ENCODE data around the gene P3H2. TPM values are rescaled to one million over a fixed set of nuclear protein-coding genes. Genes with fewer than 3 reads are reported as not detected.
"Not testable (repeated sequence)": the region's sequence is repeated elsewhere in the genome, so short reads cannot be mapped to it uniquely, and the experiment has no call there.

Gene P3H2
- total RNA-seq, 1 donor from 2014 or later: 19.8 TPM

DNA sequence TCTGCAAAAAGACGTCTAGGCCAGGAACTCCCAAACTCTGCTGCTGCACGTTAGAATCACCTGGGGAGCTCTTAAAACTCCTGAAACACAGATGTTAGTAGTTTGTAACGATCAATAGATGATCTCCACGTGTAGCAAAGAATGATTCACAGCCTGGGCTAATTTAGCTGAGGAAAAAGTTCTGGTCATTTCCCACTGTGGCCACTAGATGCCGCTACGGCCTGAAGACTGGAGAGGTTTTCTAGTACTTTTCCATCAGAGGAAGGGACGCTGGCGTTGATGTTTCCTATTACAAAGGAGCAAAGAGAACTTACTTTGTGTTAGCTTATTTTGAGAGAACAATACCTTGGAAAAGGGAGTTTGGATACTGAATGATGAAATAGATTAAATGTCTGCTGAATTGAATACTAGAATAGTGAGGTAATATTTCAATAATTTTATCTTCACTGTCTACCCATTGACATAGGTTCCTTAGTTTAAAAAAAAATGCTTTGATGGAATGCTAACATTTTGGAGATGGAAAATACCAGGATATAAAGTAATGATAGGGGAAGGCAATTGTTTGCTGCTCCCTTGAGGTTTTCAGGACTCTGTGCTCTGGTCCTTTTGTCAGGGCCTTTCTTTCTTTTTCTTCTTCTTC, 159.1 kb downstream of the P3H2 start:
- Histone ChIP-seq H3K36me3 (ENCODE audit: control insufficient read depth in 3 of 3, insufficient read depth in 3 of 3, low read length in 3 of 3) (no peaks in the 10 kb centered on the region), H3K4me1 (ENCODE audit: control insufficient read depth in 3 of 3, insufficient read depth in 3 of 3, low read length in 3 of 3) (no peaks in the 10 kb centered on the region), H3K4me3 (ENCODE audit: low read length in 3 of 3) (no peak overlapping the region), H3K27ac (ENCODE audit: low read depth, low read length) (no peak overlapping the region), H3K27me3 (ENCODE audit: control insufficient read depth in 3 of 3, insufficient read depth in 3 of 3, low read length in 3 of 3) (no peaks in the 10 kb centered on the region), H3K9me3 (ENCODE audit: control insufficient read depth in 3 of 3, low read length in 3 of 3) (no peaks in the 10 kb centered on the region), H3K9ac (ENCODE audit: low read depth in 1 of 3, low read length in 3 of 3) (no peak overlapping the region)

GRCh38 chr3:189961086-189961485, 159.6 kb downstream of the P3H2 start:
- H3K36me3 ChIP-seq (ENCODE audit: control insufficient read depth in 3 of 3, insufficient read depth in 3 of 3, low read length in 3 of 3); H3K27ac ChIP-seq (ENCODE audit: low read depth, low read length); H3K9me3 ChIP-seq (ENCODE audit: control insufficient read depth in 3 of 3, low read length in 3 of 3); H3K27me3 ChIP-seq (ENCODE audit: control insufficient read depth in 3 of 3, insufficient read depth in 3 of 3, low read length in 3 of 3); H3K9ac ChIP-seq (ENCODE audit: low read depth in 1 of 3, low read length in 3 of 3); H3K4me1 ChIP-seq (ENCODE audit: control insufficient read depth in 3 of 3, insufficient read depth in 3 of 3, low read length in 3 of 3); H3K4me3 ChIP-seq (ENCODE audit: low read length in 3 of 3): not testable (repeated sequence)

DNA sequence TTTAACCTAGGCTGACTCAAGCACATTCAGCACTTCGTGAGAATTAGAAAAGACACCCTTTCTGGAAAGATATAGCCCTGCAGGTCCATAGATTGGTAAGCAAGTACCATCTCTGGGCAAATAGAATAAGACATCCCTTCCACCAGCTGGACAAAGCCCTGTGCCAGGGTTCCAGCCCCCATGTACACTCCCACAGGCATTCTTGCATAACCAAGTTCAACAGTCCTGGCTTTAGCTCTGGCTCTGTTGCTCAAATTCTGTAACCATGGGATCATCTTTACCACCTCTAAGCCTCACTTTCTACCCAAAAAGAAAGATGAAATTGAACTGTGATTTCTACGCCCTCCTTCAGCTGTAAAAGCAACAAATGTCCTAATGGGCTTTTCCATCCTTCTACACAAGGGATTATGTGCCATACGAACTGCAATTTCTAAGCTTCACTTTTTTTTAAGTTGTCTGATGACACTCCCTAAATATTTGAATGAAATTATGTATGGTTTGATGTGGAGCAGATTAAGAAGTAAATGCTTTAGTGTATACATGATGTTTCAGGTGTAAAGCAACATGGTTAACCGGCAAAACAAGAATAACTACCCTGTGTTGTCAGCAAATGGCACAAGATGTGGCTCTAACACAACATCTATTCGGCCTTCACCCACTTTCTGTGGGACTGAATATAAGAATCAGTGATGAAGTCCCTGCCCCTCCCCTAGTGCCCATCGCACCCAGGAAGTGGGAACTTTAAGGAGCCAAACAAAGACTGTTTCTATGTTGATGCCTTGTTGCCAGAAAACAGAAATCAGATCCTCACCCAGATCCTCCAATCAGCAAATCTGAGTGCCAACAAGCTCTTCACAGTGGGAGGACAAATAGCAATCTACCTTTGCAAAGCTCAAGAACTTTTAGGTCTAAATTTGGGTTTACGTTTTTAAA, 165.7 kb downstream of the P3H2 start:
- H3K4me3 ChIP-seq (ENCODE audit: low read length in 3 of 3): no peak overlapping the region
- no peaks in the 10 kb centered on the region for H3K36me3 ChIP-seq (ENCODE audit: control insufficient read depth in 3 of 3, insufficient read depth in 3 of 3, low read length in 3 of 3)
- H3K9me3 ChIP-seq (ENCODE audit: control insufficient read depth in 3 of 3, low read length in 3 of 3): no peaks in the 10 kb centered on the region

GRCh38 chr3:189953551-189953950, 167.1 kb downstream of the P3H2 start:
- Histone ChIP-seq H3K27ac (ENCODE audit: low read depth, low read length) (no peak overlapping the region), H3K27me3 (ENCODE audit: control insufficient read depth in 3 of 3, insufficient read depth in 3 of 3, low read length in 3 of 3) (no peaks in the 10 kb centered on the region), H3K4me1 (ENCODE audit: control insufficient read depth in 3 of 3, insufficient read depth in 3 of 3, low read length in 3 of 3) (peaks cover 0 to 3% (median 0%) of the 10 kb centered on the region in 3 donors), H3K9me3 (ENCODE audit: control insufficient read depth in 3 of 3, low read length in 3 of 3) (no peaks in the 10 kb centered on the region), H3K36me3 (ENCODE audit: control insufficient read depth in 3 of 3, insufficient read depth in 3 of 3, low read length in 3 of 3) (no peaks in the 10 kb centered on the region), H3K4me3 (ENCODE audit: low read length in 3 of 3) (no peak overlapping the region), H3K9ac (ENCODE audit: low read depth in 1 of 3, low read length in 3 of 3) (no peak overlapping the region)

More for the DNA sequence above, 165.7 kb downstream of the P3H2 start:
- H3K27ac ChIP-seq (ENCODE audit: low read depth, low read length): no peak overlapping the region
- H3K27me3 ChIP-seq (ENCODE audit: control insufficient read depth in 3 of 3, insufficient read depth in 3 of 3, low read length in 3 of 3): no peaks in the 10 kb centered on the region
- H3K4me1 ChIP-seq (ENCODE audit: control insufficient read depth in 3 of 3, insufficient read depth in 3 of 3, low read length in 3 of 3): peaks cover 0 to 3% (median 0%) of the 10 kb centered on the region in 3 donors
- H3K9ac ChIP-seq (ENCODE audit: low read depth in 1 of 3, low read length in 3 of 3): no peak overlapping the region

DNA sequence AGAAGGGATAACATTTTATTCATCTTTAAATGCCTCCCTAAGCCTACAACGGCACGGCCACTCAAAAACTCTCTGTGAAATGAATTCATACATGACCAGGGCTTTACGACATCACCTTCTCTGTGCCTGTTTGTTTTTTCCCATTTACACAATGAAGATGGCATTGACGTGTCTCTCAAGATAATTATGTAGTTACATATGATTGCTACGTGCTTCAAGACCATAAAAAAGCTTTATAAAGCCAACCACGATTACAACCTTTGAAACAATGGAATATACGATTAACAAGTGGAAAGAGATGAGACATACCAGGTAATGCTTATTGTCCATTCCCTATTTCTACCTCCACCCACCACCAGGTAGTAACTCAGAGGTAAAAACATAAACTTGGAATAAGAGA, 168.4 kb downstream of the P3H2 start:
- Histone ChIP-seq H3K4me3 (ENCODE audit: low read length in 3 of 3) (no peak overlapping the region), H3K9ac (ENCODE audit: low read depth in 1 of 3, low read length in 3 of 3) (no peak overlapping the region), H3K27ac (ENCODE audit: low read depth, low read length) (no peak overlapping the region), H3K4me1 (ENCODE audit: control insufficient read depth in 3 of 3, insufficient read depth in 3 of 3, low read length in 3 of 3) (peaks cover 0 to 3% (median 0%) of the 10 kb centered on the region in 3 donors), H3K36me3 (ENCODE audit: control insufficient read depth in 3 of 3, insufficient read depth in 3 of 3, low read length in 3 of 3) (no peaks in the 10 kb centered on the region), H3K27me3 (ENCODE audit: control insufficient read depth in 3 of 3, insufficient read depth in 3 of 3, low read length in 3 of 3) (no peaks in the 10 kb centered on the region), H3K9me3 (ENCODE audit: control insufficient read depth in 3 of 3, low read length in 3 of 3) (no peaks in the 10 kb centered on the region)

DNA sequence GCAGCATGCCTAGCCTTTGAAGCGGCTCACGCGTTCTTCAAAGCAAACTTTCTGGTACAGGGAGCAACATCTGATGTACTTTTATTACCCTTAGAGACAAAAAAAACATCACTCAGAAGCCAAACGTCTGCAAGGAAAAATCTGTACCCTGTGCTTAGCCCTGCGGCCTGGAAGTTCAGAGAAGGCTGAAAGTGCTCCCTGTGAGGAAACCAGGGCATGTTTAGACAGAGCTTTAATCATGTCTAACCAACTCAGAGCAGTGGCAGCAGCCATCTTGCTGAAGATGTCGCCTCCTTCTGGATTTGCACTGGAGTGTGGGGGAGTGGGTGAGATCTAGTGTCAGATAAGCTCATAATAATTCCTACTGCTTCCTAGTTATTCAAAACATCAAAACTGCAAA, 170.4 kb downstream of the P3H2 start:
- Histone ChIP-seq H3K4me1 (ENCODE audit: control insufficient read depth in 3 of 3, insufficient read depth in 3 of 3, low read length in 3 of 3) (peaks cover 0 to 3% (median 0%) of the 10 kb centered on the region in 3 donors), H3K4me3 (ENCODE audit: low read length in 3 of 3) (no peak overlapping the region)

DNA sequence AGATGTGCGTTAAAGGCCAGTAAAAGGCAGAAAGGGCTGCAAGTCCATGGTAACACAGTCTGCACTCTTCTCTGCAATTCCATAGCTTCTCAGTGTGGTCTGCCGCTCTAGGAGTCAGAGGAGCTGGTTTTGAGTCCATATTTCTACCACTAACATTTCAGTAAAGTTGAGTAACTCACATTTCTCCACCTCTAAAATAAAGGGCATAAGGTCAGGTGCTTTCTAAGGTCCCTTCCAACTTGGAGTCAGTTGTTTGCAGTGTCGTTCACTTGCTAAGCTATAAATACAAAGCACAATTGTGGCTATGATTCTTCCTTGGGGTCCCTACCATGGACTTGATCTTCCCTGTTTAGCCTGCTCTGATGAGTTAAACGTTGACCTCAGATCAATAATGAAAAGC, 171.1 kb downstream of the P3H2 start:
- H3K4me3 ChIP-seq (ENCODE audit: low read length in 3 of 3): no peak overlapping the region
- H3K36me3 ChIP-seq (ENCODE audit: control insufficient read depth in 3 of 3, insufficient read depth in 3 of 3, low read length in 3 of 3): no peaks in the 10 kb centered on the region
- no peaks in the 10 kb centered on the region for H3K27me3 ChIP-seq (ENCODE audit: control insufficient read depth in 3 of 3, insufficient read depth in 3 of 3, low read length in 3 of 3)
- H3K27ac ChIP-seq (ENCODE audit: low read depth, low read length): no peak overlapping the region
- no peaks in the 10 kb centered on the region for H3K9me3 ChIP-seq (ENCODE audit: control insufficient read depth in 3 of 3, low read length in 3 of 3)
- H3K9ac ChIP-seq (ENCODE audit: low read depth in 1 of 3, low read length in 3 of 3): no peak overlapping the region
- peaks cover 0 to under 1% (median 0%) of the 10 kb centered on the region in 3 donors for H3K4me1 ChIP-seq (ENCODE audit: control insufficient read depth in 3 of 3, insufficient read depth in 3 of 3, low read length in 3 of 3)

More for the DNA sequence above, 170.4 kb downstream of the P3H2 start:
- Histone ChIP-seq H3K27ac (ENCODE audit: low read depth, low read length) (no peak overlapping the region), H3K27me3 (ENCODE audit: control insufficient read depth in 3 of 3, insufficient read depth in 3 of 3, low read length in 3 of 3) (no peaks in the 10 kb centered on the region), H3K9me3 (ENCODE audit: control insufficient read depth in 3 of 3, low read length in 3 of 3) (no peaks in the 10 kb centered on the region), H3K36me3 (ENCODE audit: control insufficient read depth in 3 of 3, insufficient read depth in 3 of 3, low read length in 3 of 3) (no peaks in the 10 kb centered on the region), H3K9ac (ENCODE audit: low read depth in 1 of 3, low read length in 3 of 3) (no peak overlapping the region)

- Histone ChIP-seq H3K36me3 (ENCODE audit: control insufficient read depth in 3 of 3, insufficient read depth in 3 of 3, low read length in 3 of 3) (no peaks in the 10 kb centered on the region), H3K9me3 (ENCODE audit: control insufficient read depth in 3 of 3, low read length in 3 of 3) (no peaks in the 10 kb centered on the region), H3K4me3 (ENCODE audit: low read length in 3 of 3) (no peak overlapping the region), H3K27me3 (ENCODE audit: control insufficient read depth in 3 of 3, insufficient read depth in 3 of 3, low read length in 3 of 3) (no peaks in the 10 kb centered on the region), H3K27ac (ENCODE audit: low read depth, low read length) (no peak overlapping the region), H3K9ac (ENCODE audit: low read depth in 1 of 3, low read length in 3 of 3) (no peak overlapping the region), H3K4me1 (ENCODE audit: control insufficient read depth in 3 of 3, insufficient read depth in 3 of 3, low read length in 3 of 3) (no peaks in the 10 kb centered on the region)
Observed at GRCh38 chr3:189948724-189949045, 172.0 kb downstream of the P3H2 start.

DNA sequence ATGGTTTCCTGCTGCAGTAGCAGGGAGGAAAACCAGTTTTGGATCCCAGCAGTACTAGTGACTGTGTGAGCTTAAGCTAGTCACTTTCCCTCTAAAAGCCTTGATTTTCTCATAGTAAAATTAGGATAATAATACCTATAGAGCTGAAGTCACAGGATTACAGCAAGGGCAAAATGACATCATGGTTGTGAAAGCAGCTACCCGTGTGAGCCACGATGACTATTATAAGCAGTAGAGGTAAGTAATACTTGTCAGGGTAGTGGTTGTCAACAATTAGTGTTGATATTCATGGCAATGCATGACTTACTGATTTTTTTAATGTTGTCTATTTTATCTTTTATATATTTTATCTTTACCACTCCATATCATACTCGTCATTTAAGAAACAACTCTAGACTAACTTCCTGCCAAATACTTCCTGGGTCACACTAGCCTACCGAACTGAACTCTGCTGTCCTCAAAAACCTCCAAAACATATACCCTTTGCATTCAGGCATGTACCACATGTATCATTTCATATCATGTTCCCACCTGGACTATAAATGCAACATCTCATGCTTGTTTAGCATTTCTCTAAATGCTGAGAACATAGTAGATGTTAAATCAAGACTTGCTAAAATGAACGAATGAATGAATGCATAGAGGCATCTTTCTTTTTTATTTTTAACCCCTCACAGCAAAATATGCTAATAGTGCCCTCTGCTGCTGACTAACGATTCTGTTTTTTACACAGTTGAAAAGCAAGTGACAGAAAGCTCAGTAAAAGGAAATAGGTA, 172.6 kb downstream of the P3H2 start:
- no peaks in the 10 kb centered on the region for H3K27me3 ChIP-seq (ENCODE audit: control insufficient read depth in 3 of 3, insufficient read depth in 3 of 3, low read length in 3 of 3)
- no peaks in the 10 kb centered on the region for H3K9me3 ChIP-seq (ENCODE audit: control insufficient read depth in 3 of 3, low read length in 3 of 3)
- no peaks in the 10 kb centered on the region for H3K4me1 ChIP-seq (ENCODE audit: control insufficient read depth in 3 of 3, insufficient read depth in 3 of 3, low read length in 3 of 3)
- no peak overlapping the region for H3K27ac ChIP-seq (ENCODE audit: low read depth, low read length)
- no peak overlapping the region for H3K4me3 ChIP-seq (ENCODE audit: low read length in 3 of 3)
- H3K36me3 ChIP-seq (ENCODE audit: control insufficient read depth in 3 of 3, insufficient read depth in 3 of 3, low read length in 3 of 3): no peaks in the 10 kb centered on the region
- H3K9ac ChIP-seq (ENCODE audit: low read depth in 1 of 3, low read length in 3 of 3): no peak overlapping the region

GRCh38 chr3:189947068-189947467, 173.6 kb downstream of the P3H2 start:
- no peak overlapping the region for H3K27ac ChIP-seq (ENCODE audit: low read depth, low read length)
- no peaks in the 10 kb centered on the region for H3K27me3 ChIP-seq (ENCODE audit: control insufficient read depth in 3 of 3, insufficient read depth in 3 of 3, low read length in 3 of 3)
- H3K9me3 ChIP-seq (ENCODE audit: control insufficient read depth in 3 of 3, low read length in 3 of 3): no peaks in the 10 kb centered on the region
- no peaks in the 10 kb centered on the region for H3K36me3 ChIP-seq (ENCODE audit: control insufficient read depth in 3 of 3, insufficient read depth in 3 of 3, low read length in 3 of 3)
- no peaks in the 10 kb centered on the region for H3K4me1 ChIP-seq (ENCODE audit: control insufficient read depth in 3 of 3, insufficient read depth in 3 of 3, low read length in 3 of 3)
- H3K9ac ChIP-seq (ENCODE audit: low read depth in 1 of 3, low read length in 3 of 3): no peak overlapping the region
- H3K4me3 ChIP-seq (ENCODE audit: low read length in 3 of 3): no peak overlapping the region

Measured in skeletal muscle tissue (tissue), 4 donors.